HG03457 (cell line): ENCODE data around the gene B3GNT7.
"Not testable (repeated sequence)": the region's sequence is repeated elsewhere in the genome, so short reads cannot be mapped to it uniquely, and the experiment has no call there.

Source experiments
- ATAC-seq: cut with Tn5 transposase; IDR thresholded peaks from one replicate; pipeline ENCODE4 v1.9.1; 2021; ENCODE audit warnings: moderate number of reproducible peaks; ENCODE audit not compliant: unreplicated experiment

Gene B3GNT7

GRCh38 chr2:231395188-231396057, at the start of gene B3GNT7:
TSS of gene B3GNT7 (plus strand) at chr2:231395710. CDS start at chr2:231395804, 94 bp downstream.
- ATAC-seq: no peak

- no peak for ATAC-seq
These were observed 48.4 kb upstream of the B3GNT7 start for GRCh38 chr2:231347081-231347480.

- no peak for ATAC-seq
These were observed 47.9 kb upstream of the B3GNT7 start for GRCh38 chr2:231347638-231348037.

GRCh38 chr2:231348173-231348572, 47.3 kb upstream of the B3GNT7 start:
- ATAC-seq: no peak

GRCh38 chr2:231348704-231349373, 46.7 kb upstream of the B3GNT7 start:
- no peak for ATAC-seq

GRCh38 chr2:231349374-231349735, 46.2 kb upstream of the B3GNT7 start:
- not testable (repeated sequence) for ATAC-seq

- no peak for ATAC-seq
These were observed 43.9 kb upstream of the B3GNT7 start for GRCh38 chr2:231351648-231352047.

GRCh38 chr2:231353469-231353868, 42.0 kb upstream of the B3GNT7 start:
- ATAC-seq: no peak

GRCh38 chr2:231355508-231356465, 39.7 kb upstream of the B3GNT7 start:
- ATAC-seq: no peak

- ATAC-seq: no peak
These were observed 39.1 kb upstream of the B3GNT7 start for GRCh38 chr2:231356466-231356844.

GRCh38 chr2:231357048-231357447, 38.5 kb upstream of the B3GNT7 start:
- ATAC-seq: no peak

GRCh38 chr2:231357931-231358330, 37.6 kb upstream of the B3GNT7 start:
- ATAC-seq: no peak

GRCh38 chr2:231359441-231359840, 36.1 kb upstream of the B3GNT7 start:
- ATAC-seq: no peak

- ATAC-seq: no peak
These were observed 35.6 kb upstream of the B3GNT7 start for GRCh38 chr2:231359948-231360347.

- no peak for ATAC-seq
These were observed 35.1 kb upstream of the B3GNT7 start for GRCh38 chr2:231360401-231360800.

- no peak for ATAC-seq
These were observed 34.6 kb upstream of the B3GNT7 start for GRCh38 chr2:231360881-231361371.

- no peak for ATAC-seq
These were observed 33.6 kb upstream of the B3GNT7 start for GRCh38 chr2:231361701-231362554.

GRCh38 chr2:231362555-231363184, 32.8 kb upstream of the B3GNT7 start:
- no peak for ATAC-seq

GRCh38 chr2:231364061-231364460, 31.4 kb upstream of the B3GNT7 start:
- ATAC-seq: no peak
